GM19035 (cell line): Measurements from ENCODE around the gene SNX25.
"Not testable (repeated sequence)": the region's sequence is repeated elsewhere in the genome, so short reads cannot be mapped to it uniquely, and the experiment has no call there.

ENCODE experiments used
- ATAC-seq: cut with Tn5 transposase; IDR thresholded peaks from one replicate; pipeline ENCODE4 v1.9.1; 2021; ENCODE audit not compliant: unreplicated experiment

SNX25 gene

GRCh38 chr4:185209031-185209851, at the start of gene SNX25:
Gene SNX25 (plus strand): TSS chr4:185209598. CDS start chr4:185209827, 229 bp downstream.
- peak; percentile 73 for ATAC-seq

- peak; percentile 93 for ATAC-seq
These were observed 43.8 kb upstream of the SNX25 start for GRCh38 chr4:185165605-185166063.

- ATAC-seq = no peak
These were observed 42.2 kb upstream of the SNX25 start for GRCh38 chr4:185167234-185167633.

GRCh38 chr4:185171373-185172071, 37.9 kb upstream of the SNX25 start:
- no peak for ATAC-seq

GRCh38 chr4:185179488-185179887, 29.9 kb upstream of the SNX25 start:
- no peak for ATAC-seq

GRCh38 chr4:185182239-185182638, 27.2 kb upstream of the SNX25 start:
- no peak for ATAC-seq

GRCh38 chr4:185183622-185184281, 25.6 kb upstream of the SNX25 start:
- peak; percentile 62 for ATAC-seq

GRCh38 chr4:185186769-185187168, 22.6 kb upstream of the SNX25 start:
- ATAC-seq = no peak

GRCh38 chr4:185189606-185190305, 19.6 kb upstream of the SNX25 start:
- ATAC-seq = no peak

- ATAC-seq = no peak
These were observed 19.0 kb upstream of the SNX25 start for GRCh38 chr4:185190306-185190856.

- peak; percentile 61 for ATAC-seq
These were observed 17.3 kb upstream of the SNX25 start for GRCh38 chr4:185192059-185192458.

- ATAC-seq = no peak
These were observed 14.2 kb upstream of the SNX25 start for GRCh38 chr4:185194924-185195888.

GRCh38 chr4:185196437-185196836, 13.0 kb upstream of the SNX25 start:
- ATAC-seq = no peak

GRCh38 chr4:185198189-185198588, 11.2 kb upstream of the SNX25 start:
- not testable (repeated sequence) for ATAC-seq

GRCh38 chr4:185201977-185202962, 7.1 kb upstream of the SNX25 start:
- no peak for ATAC-seq

GRCh38 chr4:185202984-185203485, 6.4 kb upstream of the SNX25 start:
- peak; percentile 3 for ATAC-seq

GRCh38 chr4:185203486-185204237, 5.7 kb upstream of the SNX25 start, which contains the start of gene CFAP97:
Gene CFAP97 (minus strand): TSS chr4:185204000. CDS start chr4:185191196, 12,804 bp downstream.
- ATAC-seq = peak; percentile 76
